ENCODE data around the gene SLC29A3.

SLC29A3 gene

GRCh38 chr10:71302874-71303568, 16.0 kb upstream of the SLC29A3 start:
- TF ChIP-seq SIN3A (IDR thresholded peaks at IDR 0.05; ENCODE audit: borderline replicate concordance, insufficient read depth, low read length): no peak
- no peak for TF ChIP-seq REST (IDR thresholded peaks at IDR 0.05; ENCODE audit: insufficient read depth in 1 of 2, low read depth in 2 of 2, low read length in 2 of 2)

GRCh38 chr10:71303569-71303907, 15.5 kb upstream of the SLC29A3 start:
- no peak for TF ChIP-seq TAF1 (IDR thresholded peaks at IDR 0.05; ENCODE audit: borderline replicate concordance, insufficient read depth, low read length)
- no peak for TF ChIP-seq POLR2AphosphoS5 (IDR thresholded peaks at IDR 0.05; ENCODE audit: low read depth, low read length)
- TF ChIP-seq REST (IDR thresholded peaks at IDR 0.05; ENCODE audit: insufficient read depth in 1 of 2, low read depth in 2 of 2, low read length in 2 of 2): no peak
- no peak for TF ChIP-seq FOXP2 (optimal IDR thresholded peaks at IDR 0.05; ENCODE audit: borderline replicate concordance, extremely low read depth, extremely low read length, insufficient read depth)
- no peak for TF ChIP-seq SIN3A (IDR thresholded peaks at IDR 0.05; ENCODE audit: borderline replicate concordance, insufficient read depth, low read length)

- TF ChIP-seq REST (IDR thresholded peaks at IDR 0.05; ENCODE audit: insufficient read depth in 1 of 2, low read depth in 2 of 2, low read length in 2 of 2) (no peak), FOXP2 (optimal IDR thresholded peaks at IDR 0.05; ENCODE audit: borderline replicate concordance, extremely low read depth, extremely low read length, insufficient read depth) (no peak), TAF1 (IDR thresholded peaks at IDR 0.05; ENCODE audit: borderline replicate concordance, insufficient read depth, low read length) (no peak), POLR2AphosphoS5 (IDR thresholded peaks at IDR 0.05; ENCODE audit: low read depth, low read length) (no peak), SIN3A (IDR thresholded peaks at IDR 0.05; ENCODE audit: borderline replicate concordance, insufficient read depth, low read length) (no peak)
These were observed 14.1 kb upstream of the SLC29A3 start for GRCh38 chr10:71304914-71305313.

GRCh38 chr10:71306979-71307378, 12.1 kb upstream of the SLC29A3 start:
- no peak for TF ChIP-seq SIN3A (IDR thresholded peaks at IDR 0.05; ENCODE audit: borderline replicate concordance, insufficient read depth, low read length)
- TF ChIP-seq FOXP2 (optimal IDR thresholded peaks at IDR 0.05; ENCODE audit: borderline replicate concordance, extremely low read depth, extremely low read length, insufficient read depth): no peak
- no peak for TF ChIP-seq TAF1 (IDR thresholded peaks at IDR 0.05; ENCODE audit: borderline replicate concordance, insufficient read depth, low read length)
- no peak for TF ChIP-seq POLR2AphosphoS5 (IDR thresholded peaks at IDR 0.05; ENCODE audit: low read depth, low read length)
- TF ChIP-seq REST (IDR thresholded peaks at IDR 0.05; ENCODE audit: insufficient read depth in 1 of 2, low read depth in 2 of 2, low read length in 2 of 2): no peak

Data from PFSK-1 (cell line).